HG02885 (cell line): ENCODE measurements around the gene THADA.
A peak's percentile ranks its signal among the peaks of the same experiment; 100 is the strongest.
"Not testable (repeated sequence)": the region's sequence is repeated elsewhere in the genome, so short reads cannot be mapped to it uniquely, and the experiment has no call there.

Source experiments
- ATAC-seq: cut with Tn5 transposase; IDR thresholded peaks from one replicate; pipeline ENCODE4 v1.9.1; 2021; ENCODE audit warnings: mild to moderate bottlenecking; ENCODE audit not compliant: unreplicated experiment, poor library complexity

The THADA gene

GRCh38 chr2:43209204-43209717 is 386.6 kb downstream of the THADA start:
- no peak for ATAC-seq

- ATAC-seq: no peak
Measured at GRCh38 chr2:43207553-43208300, 388.1 kb downstream of the THADA start.

GRCh38 chr2:43206602-43207001 is 389.2 kb downstream of the THADA start:
- no peak for ATAC-seq

GRCh38 chr2:43203373-43203772 is 392.5 kb downstream of the THADA start:
- ATAC-seq: no peak

GRCh38 chr2:43202289-43202688 is 393.5 kb downstream of the THADA start:
- ATAC-seq: no peak

- ATAC-seq: no peak
Measured at GRCh38 chr2:43201497-43201896, 394.3 kb downstream of the THADA start.

- ATAC-seq: no peak
Measured at GRCh38 chr2:43201016-43201415, 394.8 kb downstream of the THADA start.

- no peak for ATAC-seq
Measured at GRCh38 chr2:43199492-43200488, 396.0 kb downstream of the THADA start.

- no peak for ATAC-seq
Measured at GRCh38 chr2:43198263-43198662, 397.6 kb downstream of the THADA start.

GRCh38 chr2:43197588-43197896 is 398.3 kb downstream of the THADA start:
- no peak for ATAC-seq

- ATAC-seq: no peak
Measured at GRCh38 chr2:43196768-43197587, 398.9 kb downstream of the THADA start.

GRCh38 chr2:43194121-43194869 is 401.5 kb downstream of the THADA start:
- ATAC-seq: peak; percentile 29

- ATAC-seq: no peak
Measured at GRCh38 chr2:43193652-43194120, 402.2 kb downstream of the THADA start.

GRCh38 chr2:43192744-43193651 is 402.8 kb downstream of the THADA start:
- ATAC-seq: no peak

- ATAC-seq: no peak
Measured at GRCh38 chr2:43191947-43192516, 403.8 kb downstream of the THADA start.

- no peak for ATAC-seq
Measured at GRCh38 chr2:43190311-43191052, 405.4 kb downstream of the THADA start.

GRCh38 chr2:43189861-43190260 is 406.0 kb downstream of the THADA start:
- not testable (repeated sequence) for ATAC-seq
